GM21576 (cell line): ENCODE results near the gene UBR7.
"Not testable (repeated sequence)": the region's sequence is repeated elsewhere in the genome, so short reads cannot be mapped to it uniquely, and the experiment has no call there.

ENCODE experiments used
- ATAC-seq: cut with Tn5 transposase; IDR thresholded peaks from one replicate; pipeline ENCODE4 v1.9.1; 2021; ENCODE audit warnings: mild to moderate bottlenecking, moderate library complexity; ENCODE audit not compliant: unreplicated experiment

UBR7 gene

DNA sequence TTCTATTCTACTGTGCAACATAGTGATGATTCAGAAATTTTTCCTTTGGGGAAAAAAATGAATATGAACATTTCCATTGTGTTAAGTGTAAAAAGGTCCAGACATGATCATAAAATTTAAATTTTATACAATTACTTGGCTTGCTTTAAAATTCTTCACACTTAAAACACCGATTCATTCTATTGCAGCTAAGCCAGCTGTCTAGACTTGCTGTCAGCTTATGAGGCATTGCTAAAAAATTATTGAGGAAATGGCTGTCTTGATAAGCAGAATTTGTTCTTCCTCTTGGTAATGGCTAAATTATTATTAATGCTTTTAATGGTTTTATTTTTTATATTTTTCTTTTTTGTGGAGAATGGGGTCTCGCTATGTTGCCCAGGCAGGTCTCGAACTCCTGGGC lies 20.1 kb upstream of the UBR7 start:
- ATAC-seq, result no peak

DNA sequence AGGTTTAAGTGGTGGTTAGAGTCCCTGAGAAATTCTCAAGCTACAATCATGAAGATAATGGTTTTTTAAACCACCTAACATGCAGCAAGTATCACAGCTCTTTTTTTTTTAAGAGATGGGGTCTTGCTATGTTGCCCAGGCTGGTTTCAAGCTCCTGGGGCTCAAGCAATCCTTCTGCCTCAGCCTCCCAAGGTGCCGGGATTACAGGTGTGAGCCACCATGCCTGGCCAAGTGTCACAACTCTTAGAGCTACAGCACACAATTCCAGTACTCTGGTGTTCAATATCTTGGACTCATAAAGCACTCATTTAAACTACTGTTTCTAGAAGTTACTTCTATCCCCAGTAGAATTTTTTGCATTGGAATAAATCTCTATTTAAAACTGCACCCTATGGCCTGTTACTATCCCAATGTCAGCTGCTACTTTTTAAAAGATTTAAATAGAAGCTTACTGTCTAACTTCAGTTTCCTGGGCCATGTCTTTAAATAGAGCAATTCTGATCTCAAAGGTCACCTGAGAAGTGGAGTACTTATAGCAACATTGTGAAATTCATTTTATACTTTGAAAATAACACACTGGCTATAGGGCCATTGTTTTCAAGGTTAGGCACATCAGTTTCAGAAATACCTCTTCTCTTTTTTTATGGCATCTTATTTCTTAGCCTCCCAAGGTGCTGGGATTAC lies 11.6 kb upstream of the UBR7 start:
- no peak for ATAC-seq

DNA sequence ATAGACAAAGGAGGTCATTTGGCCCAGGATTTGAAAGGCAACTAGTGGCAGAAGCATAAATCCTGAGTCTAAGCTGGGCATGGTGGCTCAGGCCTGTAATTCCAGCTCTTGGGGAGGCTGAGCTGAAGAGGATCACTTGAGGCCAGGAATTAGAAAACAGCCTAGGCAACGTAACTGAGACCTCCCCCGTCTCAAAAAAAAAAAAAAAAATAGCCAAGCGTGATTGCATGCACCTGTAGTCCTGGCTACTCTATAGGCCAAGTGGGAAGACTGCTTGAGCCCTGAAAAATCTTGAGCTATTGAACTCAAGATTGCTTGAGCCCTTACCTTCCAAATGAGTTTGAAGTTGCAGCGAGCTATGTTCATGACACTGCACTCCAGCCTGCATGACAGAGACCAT lies 8.0 kb upstream of the UBR7 start:
- no peak for ATAC-seq

DNA sequence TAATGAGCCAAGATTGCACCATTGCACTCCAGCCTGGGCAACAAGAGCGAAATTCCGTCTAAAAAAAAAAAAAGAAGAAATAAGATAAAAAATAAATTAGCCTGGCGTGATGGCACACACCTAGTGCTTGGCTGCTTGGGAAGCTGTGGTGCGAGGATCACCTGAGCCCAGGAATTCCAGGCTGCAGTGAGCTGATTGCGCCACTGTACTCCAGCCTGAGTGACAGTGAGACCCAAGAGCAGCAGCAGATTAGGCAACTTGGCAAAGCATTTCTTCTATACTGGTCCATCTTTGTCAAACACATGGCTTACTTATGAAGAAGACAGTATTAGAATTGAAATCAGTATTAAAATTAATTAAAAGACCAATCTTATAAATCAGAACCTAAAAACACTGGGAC lies 6.5 kb upstream of the UBR7 start:
- ATAC-seq, result no peak

DNA sequence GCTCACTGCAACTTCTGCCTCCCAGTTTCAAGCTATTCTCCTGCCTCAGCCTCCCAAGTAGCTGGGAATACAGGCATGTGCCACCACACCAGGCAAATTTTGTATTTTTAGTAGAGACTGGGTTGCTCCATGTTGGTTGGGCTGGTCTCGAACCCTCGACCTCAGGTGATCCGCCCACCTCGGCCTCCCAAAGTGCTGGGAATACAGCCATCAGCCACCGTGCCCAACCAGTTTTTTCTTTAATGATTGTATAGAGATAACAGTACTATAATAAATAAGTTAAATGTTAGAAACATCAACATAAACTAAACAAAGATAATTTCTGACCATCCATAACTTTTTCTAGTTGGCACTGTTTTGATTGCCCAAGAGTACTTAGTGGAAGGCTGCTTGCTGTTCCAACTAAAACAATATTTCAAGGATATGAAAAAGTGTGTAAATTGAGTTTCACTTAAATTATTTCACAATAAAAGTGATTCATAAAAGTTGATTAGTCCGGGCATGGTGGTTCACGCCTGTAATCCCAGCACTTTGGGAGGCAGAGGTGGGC lies 5.8 kb upstream of the UBR7 start:
- no peak for ATAC-seq

DNA sequence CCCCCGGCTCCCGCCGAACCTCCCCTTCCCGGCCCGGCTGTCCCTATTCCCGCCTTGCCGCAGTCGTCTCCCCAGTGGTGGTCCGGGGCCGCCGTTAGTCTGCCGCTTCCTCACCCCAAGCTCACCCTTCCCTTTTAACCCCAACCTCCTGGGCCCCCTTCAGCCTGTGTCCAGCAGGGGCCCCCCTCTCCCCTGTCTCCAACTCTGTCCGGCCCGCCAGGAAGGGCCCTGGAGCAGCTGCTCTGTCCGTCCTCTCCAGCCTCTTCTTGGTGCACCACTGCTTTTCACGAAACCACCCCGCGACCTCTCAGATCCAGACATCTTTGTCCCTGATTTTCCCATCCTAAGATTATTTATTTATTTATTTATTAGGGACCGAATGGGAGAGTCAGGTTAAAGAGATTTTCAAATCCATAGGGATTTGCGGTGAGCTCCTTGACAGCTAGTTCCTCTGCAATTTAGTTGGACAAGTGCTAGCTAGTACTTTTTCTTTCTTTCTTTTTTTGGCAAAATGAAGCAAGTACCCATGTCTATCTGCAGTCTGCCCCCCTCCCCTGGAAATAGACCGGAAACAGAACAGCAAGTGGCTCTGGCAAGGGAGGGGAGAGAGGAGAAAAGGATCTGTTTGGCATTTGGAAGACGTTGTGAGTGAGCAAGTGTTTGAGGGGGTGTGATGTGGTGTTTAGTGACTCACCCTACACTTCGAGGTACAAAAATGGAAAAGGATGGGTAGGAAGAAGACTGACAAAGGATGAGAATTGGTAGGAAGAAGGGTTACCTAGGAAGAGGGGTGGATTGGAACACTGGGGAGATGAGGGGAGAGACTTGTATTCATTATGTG lies 632 bp downstream of the UBR7 start:
- ATAC-seq, result peak; percentile 40

DNA sequence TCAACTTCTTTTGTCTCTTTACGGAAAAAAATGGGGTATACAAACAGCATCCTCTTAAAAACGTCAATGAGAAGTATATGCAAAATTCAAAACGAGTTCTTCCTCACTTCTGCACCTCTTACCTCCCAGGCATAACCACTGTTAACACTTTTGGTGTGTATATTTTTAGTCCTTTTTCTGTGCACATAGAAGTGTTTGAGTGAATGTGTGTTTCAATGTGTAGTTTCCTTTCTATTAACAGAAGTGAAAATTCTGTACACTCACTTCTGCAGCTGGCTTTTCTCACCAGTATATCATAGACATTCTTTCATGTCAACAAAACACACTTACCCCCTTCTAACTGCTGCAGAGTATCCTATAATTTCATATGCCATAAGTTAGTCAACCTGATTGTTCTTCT lies 5.4 kb downstream of the UBR7 start:
- peak; percentile 70 for ATAC-seq

DNA sequence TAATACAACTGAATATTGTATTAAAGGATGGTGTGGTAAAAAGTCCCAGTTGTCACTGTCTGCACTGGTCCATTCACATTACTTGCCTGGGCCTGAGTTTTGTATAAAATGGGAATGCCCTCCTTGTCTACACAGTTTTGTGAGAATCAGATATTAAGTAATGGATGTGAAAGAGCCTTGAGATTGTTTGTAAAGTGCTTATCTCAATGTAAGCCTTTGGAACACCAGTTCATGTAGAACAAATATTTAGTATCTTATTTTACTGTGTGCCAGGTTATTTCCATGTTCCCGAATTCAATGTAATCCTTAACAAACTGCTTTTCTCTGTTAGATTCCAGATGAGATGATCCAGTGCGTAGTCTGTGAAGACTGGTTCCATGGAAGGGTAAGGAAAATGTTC lies 7.5 kb downstream of the UBR7 start:
- ATAC-seq, result no peak

DNA sequence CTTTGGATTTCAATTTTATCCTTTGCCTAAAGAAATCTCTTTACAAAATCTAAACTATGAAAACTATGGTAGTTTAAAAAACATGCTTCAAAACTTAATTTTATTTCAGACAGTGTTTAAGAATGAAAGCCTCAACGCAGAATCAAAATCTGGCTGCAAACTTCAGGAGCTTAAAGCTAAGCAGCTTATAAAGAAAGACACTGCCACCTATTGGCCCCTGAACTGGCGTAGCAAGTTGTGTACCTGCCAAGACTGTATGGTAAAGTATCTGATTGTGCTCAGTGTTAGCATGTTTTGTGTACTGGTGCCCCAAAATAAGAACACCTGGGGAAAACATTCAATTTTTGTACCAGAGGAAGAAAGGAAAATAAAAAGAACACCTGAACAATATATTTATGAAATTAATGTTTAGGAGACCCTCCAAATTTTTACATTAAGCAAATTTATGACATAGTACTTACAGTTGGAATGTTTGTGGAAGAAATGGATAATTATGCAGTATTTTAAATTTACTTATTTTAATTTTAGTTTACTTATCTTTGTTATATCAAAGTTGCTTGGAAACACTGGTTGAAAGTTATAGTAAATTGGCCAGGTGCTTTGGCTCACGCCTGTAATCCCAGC lies 12.2 kb downstream of the UBR7 start:
- peak; percentile 82 for ATAC-seq

DNA sequence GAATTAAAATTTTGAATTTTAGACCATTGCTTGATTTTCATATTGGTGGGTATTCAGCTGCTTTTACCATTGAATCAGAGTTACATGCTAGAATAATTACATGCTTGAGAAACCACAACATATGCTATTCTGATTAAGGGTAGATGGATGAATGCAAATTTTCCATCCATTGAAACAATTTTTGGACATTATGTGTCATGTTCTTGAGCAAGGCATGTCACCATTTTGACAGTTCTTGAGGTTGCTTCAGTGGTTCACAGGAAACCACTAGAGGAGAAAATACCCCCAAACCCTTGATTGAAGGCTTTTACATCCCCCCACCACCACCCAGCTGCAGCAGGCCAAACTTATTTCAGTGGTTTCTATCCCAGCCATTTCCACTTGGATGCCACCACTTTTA lies 13.5 kb downstream of the UBR7 start:
- no peak for ATAC-seq

DNA sequence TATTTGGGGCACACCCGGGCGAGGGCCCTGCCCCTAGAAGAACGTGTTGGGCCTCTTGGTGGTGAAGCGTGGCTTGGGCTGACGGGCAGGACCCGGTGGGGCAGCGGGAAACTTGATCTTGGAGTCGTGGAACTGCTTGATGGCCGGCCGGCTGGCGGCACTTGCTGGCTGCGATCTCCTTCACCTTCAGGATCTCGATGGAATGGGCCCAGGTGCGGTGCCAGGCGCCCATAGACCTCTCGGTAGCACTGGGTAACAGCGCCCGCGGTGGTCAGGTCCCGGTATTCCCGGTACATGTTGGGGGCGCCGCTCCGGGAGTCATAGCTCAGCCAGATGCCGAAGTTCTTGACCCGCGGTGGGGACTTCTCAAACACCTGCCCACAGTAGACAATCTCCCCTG lies 16.5 kb downstream of the UBR7 start:
- no peak for ATAC-seq

DNA sequence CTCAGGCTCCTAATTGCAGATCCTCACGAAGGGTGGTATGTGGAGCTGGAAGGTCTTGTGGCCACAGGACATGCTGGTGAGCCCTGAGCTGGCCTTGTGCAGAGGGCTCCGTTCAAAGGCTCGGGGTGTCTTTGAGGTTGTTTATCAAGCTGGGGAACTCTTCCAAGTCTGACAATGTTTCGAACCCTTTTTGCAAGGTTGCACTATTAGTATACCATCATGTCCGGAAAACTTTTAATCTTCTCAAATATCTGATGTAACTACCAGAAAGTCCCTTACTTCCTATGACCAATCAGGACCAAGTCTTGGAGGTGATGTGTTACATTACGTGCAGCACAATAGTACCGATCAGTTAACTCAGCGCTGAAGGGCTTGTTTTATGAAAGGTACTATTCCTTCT lies 21.5 kb downstream of the UBR7 start:
- ATAC-seq, result no peak

DNA sequence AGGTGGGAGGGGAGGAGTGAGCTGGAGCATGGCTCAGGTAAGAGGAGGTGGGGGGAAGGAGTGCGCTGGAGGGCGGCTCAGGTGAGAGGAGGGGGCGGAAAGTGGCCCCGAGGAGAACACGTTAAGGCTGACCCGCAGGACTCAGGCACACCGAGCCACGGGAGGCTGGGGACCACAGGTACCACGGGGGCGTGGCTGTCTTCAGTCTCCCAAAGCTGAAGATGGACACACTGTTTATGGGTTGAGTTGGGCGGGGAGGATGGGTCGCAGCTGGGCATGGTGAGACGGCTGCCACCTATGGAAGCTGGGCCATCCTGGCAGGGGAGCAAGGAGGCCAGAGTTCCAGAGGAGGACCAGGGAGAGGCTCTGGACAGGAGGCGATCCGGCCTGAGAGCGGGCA lies 23.5 kb downstream of the UBR7 start:
- ATAC-seq, result no peak

DNA sequence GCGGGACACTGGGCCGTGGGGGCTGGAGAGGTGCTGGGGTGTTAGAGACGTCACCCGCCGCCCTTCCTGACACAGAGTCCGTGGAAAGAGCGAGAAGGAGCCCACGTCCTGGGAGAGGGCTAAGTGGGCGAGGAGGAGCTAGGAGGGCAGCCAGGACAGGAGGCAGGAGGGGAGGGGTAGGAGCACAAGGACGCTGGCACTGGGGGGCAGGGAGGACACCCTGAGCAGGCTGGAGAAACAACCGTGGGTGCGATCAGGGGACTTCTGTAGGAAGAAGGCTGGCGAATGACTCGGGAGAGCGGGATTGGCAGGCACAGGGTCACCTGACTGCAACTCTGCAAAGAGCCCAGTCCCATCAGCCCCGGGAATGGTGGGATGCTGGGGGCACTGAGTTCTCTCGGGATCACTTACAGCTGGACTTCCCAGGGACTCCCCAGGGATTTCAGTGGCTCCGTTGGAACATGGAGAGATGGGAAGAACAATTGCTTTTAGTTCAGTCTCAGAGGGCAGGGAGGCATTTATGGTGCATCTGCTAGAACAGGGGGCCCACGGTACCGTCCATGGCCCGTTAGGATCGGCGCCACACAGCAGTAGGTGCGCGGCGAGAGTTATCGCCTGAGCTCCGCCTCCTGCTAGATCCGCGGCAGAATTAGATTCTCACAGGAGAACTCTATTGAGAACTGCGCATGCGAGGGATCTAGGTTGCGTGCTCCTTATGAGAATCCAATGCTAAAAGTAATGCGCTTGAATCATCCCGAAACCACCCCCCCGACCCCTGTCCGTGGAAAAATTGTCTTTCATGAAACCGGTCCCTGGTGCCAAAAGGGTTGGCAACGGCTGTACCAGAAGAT lies 24.3 kb downstream of the UBR7 start:
- ATAC-seq, result no peak

DNA sequence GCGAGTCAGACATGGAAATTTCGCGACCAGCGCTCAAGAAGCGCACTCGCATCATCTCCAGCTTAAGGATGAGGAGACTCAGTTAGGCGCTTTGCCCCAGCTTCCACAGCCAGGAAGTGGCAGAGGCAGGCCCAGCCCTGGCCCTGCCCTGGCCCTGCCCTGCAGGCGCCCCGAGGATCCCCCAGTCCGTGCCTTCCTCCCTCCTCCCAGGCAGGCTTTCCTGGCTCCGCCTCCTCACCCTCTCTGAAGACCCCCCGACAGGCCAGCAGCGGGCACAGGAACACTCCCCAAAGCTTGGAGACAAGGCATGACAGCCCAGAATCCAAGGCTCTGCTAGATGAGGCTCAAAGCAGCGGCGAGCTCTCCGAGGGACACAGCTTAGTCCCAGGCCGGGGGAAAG lies 25.1 kb downstream of the UBR7 start:
- ATAC-seq, result no peak

DNA sequence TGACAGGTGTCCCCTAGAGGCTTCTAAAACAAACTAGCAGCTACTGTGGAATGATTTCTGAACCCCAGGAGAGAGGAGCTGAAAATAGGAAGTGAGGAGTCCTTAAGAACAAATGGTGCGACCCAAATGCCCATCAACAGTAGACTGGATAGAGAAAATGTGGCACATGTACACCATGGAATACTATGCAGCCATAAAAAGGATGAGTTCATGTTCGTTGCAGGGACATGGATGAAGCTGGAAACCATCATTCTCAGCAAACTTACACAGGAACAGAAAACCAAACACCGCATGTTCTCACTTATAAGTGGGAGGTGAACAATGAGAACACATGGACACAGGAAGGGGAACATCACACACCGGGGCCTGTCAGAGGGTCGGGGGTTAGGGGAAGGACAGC lies 26.0 kb downstream of the UBR7 start:
- not testable (repeated sequence) for ATAC-seq

DNA sequence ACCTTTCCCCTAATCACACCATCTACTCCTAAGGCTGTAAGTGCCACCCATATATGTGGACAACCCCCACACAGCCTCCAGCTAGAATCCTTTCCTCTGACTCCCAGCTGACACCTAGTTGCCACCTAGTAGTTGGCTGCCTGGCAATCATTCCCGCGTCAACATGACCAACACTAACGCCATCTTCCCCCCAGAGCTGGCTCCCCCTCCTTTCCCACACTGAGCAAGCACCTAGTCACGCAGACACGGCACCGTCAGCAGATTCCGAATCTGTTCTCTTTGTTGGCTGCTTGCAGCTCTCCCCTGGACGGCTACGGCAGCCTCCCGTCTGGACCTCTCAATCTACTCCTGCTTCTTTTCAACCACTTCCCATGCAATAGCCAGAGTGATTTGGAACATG lies 27.7 kb downstream of the UBR7 start:
- no peak for ATAC-seq

DNA sequence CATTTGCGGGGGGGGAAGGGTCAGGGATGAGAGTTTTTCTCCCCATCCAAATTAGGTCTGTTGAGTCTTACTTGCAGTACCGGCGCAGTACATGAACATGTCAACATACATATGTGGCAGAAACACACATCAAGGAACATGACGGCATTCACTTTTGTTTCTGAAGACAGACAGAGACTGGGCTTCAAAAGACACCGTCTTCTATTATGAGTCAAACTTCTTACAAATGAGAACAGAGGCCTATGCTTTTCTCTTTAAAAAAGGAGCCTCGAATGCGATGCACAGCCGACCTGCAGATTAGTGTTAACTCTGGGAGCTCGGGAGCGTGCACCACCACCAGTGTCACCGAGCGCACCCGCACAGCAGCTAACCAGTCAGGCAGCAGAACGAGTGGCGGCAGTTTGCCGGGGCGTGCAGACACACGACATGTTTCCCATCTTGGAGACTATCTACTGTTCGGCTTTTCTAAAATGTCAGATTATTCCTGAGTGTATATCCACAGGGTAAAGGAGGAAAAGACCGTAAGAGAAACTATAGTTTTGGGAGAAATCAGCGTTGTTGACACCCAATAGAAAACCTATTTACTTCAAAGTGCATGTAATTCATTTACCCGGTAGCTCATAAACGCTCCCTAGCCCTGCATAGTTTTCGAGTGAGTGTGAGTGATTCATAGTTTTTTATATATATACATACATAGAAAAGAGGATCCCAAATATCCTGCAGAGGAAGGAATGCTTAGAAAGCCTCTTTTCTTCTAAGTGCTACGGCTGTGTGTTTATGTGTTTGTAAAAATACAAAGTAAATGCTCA lies 33.0 kb downstream of the UBR7 start:
- no peak for ATAC-seq

DNA sequence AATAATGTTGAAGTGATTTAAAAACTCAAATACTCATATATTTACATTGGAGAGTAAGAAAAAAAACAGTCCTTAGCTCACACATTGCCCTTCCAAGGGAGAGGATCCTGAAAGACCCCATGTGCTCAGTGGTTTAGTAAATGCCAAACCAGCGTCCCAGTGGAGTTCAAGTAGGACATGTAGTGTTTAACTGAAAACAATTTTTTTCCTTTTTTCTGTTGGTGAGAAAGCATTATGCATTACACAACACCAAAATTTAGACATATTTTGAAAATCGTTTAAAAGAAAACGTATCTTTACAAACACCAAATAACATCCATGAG lies 33.6 kb downstream of the UBR7 start:
- ATAC-seq, result no peak

DNA sequence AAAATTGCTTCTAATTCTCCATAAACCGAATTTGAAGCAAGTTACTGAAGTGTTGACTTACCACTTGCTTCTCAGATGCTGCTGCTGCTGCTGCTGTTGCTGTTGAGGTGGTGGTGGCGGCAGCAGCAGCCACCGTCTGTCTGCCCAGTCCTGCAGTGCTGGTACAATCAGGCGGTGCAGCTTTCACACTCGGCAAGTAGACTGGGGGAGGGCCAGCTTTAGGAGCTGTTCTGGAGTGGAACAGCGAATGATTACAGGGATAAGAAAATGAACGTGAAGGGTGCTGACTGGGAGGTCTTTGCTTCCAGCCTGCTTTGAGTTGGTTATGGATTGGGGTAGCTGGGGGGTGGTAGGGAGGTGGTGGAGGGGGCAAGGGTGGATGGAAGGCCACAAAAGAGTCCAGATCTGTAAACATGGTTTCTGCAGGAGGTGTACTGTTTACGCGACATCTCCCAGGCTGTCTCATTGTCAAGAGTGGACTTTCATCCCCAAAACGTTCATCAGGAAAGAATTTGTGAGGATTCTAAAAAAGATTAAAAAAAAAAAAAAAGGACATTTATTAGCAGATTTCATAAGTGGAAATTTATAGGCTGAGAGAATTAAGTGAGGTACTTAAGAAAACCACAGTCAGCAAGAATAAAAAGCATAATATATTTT lies 38.8 kb downstream of the UBR7 start:
- ATAC-seq, result no peak
